AG04450 (cell line): ENCODE results near the gene PDPN. TPM values are rescaled to one million over a fixed set of nuclear protein-coding genes. Genes with fewer than 3 reads are reported as not detected.

Experiments used
- CTCF ChIA-PET: fragments of 300-600, 350-600 bp; formaldehyde crosslinking; extraction: SDS; loops from one replicate; lab custom pipeline; 2022; ENCODE audit warnings: antibody characterized with exemption, inconsistent platforms; lab: Charles Lee
- POLR2A ChIA-PET: fragments of 350-600 bp; formaldehyde crosslinking; extraction: SDS; loops from one replicate; lab custom pipeline; 2021; ENCODE audit warnings: antibody characterized with exemption, inconsistent platforms; lab: Yijun Ruan, JAX
- DNase-seq: peaks from one replicate; pipeline ENCODE4 v3.0.0-alpha.2; 2011; ENCODE audit warnings: low read depth, low spot score
- H3K27ac ChIP-seq: one replicate; pipeline ENCODE4 v1.5.1; 2012; ENCODE audit warnings: low read depth, low read length, control low read depth
- H3K27me3 ChIP-seq: one replicate; pipeline ENCODE4 v1.6.0; 2012; ENCODE audit warnings: low read length; ENCODE audit not compliant: control insufficient read depth, insufficient read depth
- H3K4me3 ChIP-seq: 2 replicates; pipeline ENCODE4 v1.5.1; 2011; ENCODE audit warnings: mild to moderate bottlenecking, low read depth, low read length, control low read depth
- H3K9me3 ChIP-seq: 2 replicates; pipeline ENCODE4 v1.5.1; 2012; ENCODE audit warnings: low read length; ENCODE audit not compliant: control insufficient read depth, insufficient read depth
- polyA plus RNA-seq: library from polyadenylated mRNA; depleted of rRNA; stranded (reverse); fragments of >200 nt; gene quantifications from 2 replicates; pipeline ENCODE4 v1.2.3, GENCODE V29; 2011
- TF ChIP-seq, protein P1 (sequence below): IDR thresholded peaks from 2 replicates; pipeline ENCODE4 v1.5.1; 2011; ENCODE audit warnings: low read depth, low read length, control low read depth, inconsistent platforms

PDPN gene
- polyA plus RNA-seq, 1 experiment = 0.55 TPM

DNA sequence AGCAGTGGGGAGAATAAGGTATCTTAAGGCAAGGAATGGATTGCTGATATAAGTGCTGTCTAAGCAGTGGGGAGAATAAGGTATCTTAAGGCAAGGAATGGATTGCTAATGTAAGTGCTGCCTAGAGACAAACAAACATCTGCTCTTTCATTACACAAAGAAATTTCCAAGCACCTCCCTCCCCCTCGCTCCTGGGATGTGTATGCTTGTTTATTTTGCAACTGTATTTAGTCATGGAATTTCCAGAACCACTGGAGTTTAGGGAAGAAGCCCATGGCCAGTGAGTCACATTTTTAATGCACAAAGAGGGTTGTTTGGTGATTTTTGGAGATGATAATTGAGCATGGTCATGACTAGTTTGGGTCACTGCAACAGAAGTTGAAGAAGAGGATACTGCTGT, 21.5 kb downstream of the PDPN start:
- no peak for DNase-seq
- ChIA-PET POLR2A (no interaction called here), CTCF (no interaction called here)
- Histone ChIP-seq H3K4me3 (no peak overlapping the region), H3K9me3 (peaks cover 30% of the 10 kb centered on the region), H3K27ac (no peak overlapping the region), H3K27me3 (no peaks in the 10 kb centered on the region)
- TF ChIP-seq, protein P1, sequence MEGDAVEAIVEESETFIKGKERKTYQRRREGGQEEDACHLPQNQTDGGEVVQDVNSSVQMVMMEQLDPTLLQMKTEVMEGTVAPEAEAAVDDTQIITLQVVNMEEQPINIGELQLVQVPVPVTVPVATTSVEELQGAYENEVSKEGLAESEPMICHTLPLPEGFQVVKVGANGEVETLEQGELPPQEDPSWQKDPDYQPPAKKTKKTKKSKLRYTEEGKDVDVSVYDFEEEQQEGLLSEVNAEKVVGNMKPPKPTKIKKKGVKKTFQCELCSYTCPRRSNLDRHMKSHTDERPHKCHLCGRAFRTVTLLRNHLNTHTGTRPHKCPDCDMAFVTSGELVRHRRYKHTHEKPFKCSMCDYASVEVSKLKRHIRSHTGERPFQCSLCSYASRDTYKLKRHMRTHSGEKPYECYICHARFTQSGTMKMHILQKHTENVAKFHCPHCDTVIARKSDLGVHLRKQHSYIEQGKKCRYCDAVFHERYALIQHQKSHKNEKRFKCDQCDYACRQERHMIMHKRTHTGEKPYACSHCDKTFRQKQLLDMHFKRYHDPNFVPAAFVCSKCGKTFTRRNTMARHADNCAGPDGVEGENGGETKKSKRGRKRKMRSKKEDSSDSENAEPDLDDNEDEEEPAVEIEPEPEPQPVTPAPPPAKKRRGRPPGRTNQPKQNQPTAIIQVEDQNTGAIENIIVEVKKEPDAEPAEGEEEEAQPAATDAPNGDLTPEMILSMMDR = no peak

DNA sequence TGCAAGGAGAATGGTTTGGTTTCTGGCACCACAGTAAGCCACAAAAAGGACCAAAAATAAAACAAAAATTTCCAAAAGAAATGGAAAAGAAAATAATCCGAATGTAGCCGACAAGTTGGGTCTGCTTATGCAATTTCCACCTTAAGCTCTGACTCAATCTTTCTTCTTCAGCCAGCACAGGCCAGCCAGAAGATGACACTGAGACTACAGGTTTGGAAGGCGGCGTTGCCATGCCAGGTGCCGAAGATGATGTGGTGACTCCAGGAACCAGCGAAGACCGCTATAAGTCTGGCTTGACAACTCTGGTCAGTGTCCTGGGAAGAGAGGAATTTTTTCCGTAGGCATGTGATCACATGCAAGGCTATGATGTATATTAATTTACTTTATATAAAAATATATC, 23.4 kb downstream of the PDPN start:
- CTCF ChIA-PET = no interaction called here
- POLR2A ChIA-PET = no interaction called here
- TF ChIP-seq, protein P1 = no peak
- H3K4me3 ChIP-seq = no peak overlapping the region
- no peak overlapping the region for H3K27ac ChIP-seq
- H3K9me3 ChIP-seq = peaks cover 23% of the 10 kb centered on the region
- no peaks in the 10 kb centered on the region for H3K27me3 ChIP-seq
- no peak for DNase-seq

DNA sequence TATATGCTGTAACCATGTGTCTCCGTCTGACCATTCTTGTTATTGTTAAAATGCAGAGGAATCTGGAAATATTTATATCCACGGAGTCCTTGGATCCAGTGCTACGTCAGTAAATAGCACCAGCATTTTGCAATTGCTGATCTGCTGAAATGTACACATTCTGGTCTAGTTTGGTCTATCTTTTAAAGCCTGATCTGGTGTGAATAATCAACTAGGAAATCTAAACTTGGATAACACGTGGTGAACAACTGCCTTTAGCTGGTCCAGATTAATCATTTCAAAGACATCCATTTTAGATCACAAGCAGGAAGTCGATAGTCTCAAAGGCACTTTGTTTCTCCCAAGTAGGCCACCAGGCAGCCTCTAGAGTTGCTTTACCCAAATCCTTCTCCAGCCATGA, 32.6 kb downstream of the PDPN start:
- ChIA-PET POLR2A (no interaction called here), CTCF (no interaction called here)
- TF ChIP-seq, protein P1 = no peak
- Histone ChIP-seq H3K4me3 (no peak overlapping the region), H3K9me3 (peaks cover 45% of the 10 kb centered on the region), H3K27ac (no peak overlapping the region), H3K27me3 (no peaks in the 10 kb centered on the region)
- no peak for DNase-seq

DNA sequence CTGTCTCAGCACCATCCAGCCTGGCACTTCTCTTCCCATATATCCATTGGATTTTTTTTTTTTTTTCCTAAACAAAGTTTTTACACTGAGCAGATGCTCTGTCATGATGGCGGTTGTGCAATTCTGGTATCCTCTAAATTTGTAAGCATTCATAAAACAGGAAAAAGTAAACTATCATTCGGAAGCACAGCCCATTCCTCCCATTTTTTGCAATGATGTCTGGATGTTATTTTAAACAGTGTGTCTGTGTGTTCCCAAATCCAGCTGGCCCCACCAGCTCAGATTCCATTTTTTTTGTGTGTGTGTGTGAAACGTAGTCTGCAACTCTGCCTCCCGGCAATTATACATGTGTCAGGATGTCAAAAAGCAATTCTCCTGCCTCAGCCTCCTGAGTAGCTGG, 33.5 kb downstream of the PDPN start:
- Histone ChIP-seq H3K9me3 (peaks cover 49% of the 10 kb centered on the region), H3K27me3 (no peaks in the 10 kb centered on the region), H3K27ac (no peak overlapping the region), H3K4me3 (no peak overlapping the region)
- no peak for DNase-seq
- TF ChIP-seq, protein P1 = no peak
- ChIA-PET POLR2A (no interaction called here), CTCF (no interaction called here)

DNA sequence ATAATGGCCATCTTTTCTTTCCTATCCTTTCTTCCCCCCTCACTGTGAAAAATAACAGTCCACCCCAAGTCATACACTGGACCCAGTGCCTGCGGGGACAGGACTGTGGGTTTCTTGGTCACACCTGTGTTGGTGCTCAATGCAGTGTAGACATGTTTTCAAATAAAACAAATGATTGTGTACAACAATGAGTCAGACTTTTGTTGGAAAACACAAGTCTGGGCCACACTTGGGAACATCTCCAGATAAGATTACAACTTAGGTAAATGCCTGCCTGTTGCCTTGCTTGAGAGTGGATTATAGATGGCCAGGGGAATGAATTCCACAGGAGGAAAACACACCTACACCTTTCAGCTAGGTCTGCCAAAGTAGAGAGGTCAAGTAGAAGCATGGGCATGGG, 34.1 kb downstream of the PDPN start:
- no peak overlapping the region for H3K27ac ChIP-seq
- peaks cover 49% of the 10 kb centered on the region for H3K9me3 ChIP-seq
- CTCF ChIA-PET = no interaction called here
- H3K27me3 ChIP-seq = no peaks in the 10 kb centered on the region
- TF ChIP-seq, protein P1 = no peak
- no peak overlapping the region for H3K4me3 ChIP-seq
- POLR2A ChIA-PET = no interaction called here
- no peak for DNase-seq
